HFFc6 (cell line): ENCODE data around the gene BZW2. TPM values are rescaled to one million over a fixed set of nuclear protein-coding genes. Genes with fewer than 3 reads are reported as not detected.

ENCODE experiments used
- DNase-seq: peaks from one replicate; pipeline ENCODE4 v3.0.0-alpha.2; 2018
- H3K27ac Mint-ChIP-seq: 2 replicates; pipeline ENCODE4 v1.8.0; 2020; ENCODE audit warnings: mild to moderate bottlenecking, mixed read lengths
- H3K27me3 Mint-ChIP-seq: 2 replicates; pipeline ENCODE4 v1.8.0; 2021; ENCODE audit warnings: mild to moderate bottlenecking, moderate library complexity, mixed read lengths; ENCODE audit not compliant: insufficient read depth
- H3K36me3 Mint-ChIP-seq: 2 replicates; pipeline ENCODE4 v1.8.0; 2021; ENCODE audit warnings: low read depth, mixed read lengths
- H3K4me1 Mint-ChIP-seq: 2 replicates; pipeline ENCODE4 v1.8.0; 2020; ENCODE audit warnings: low read depth, mixed read lengths
- H3K4me3 Mint-ChIP-seq: 2 replicates; pipeline ENCODE4 v1.8.0; 2020; ENCODE audit warnings: mild to moderate bottlenecking, moderate library complexity, mixed read lengths
- H3K9me3 Mint-ChIP-seq: 2 replicates; pipeline ENCODE4 v1.8.0; 2020; ENCODE audit warnings: mild to moderate bottlenecking, mixed read lengths
- total RNA-seq, 6 experiments: library from RNA; stranded (reverse); fragmentation: NEBNext Ultra II Directional; extraction: Animal tissue kit (Norgen Biotek cat#: 25700); gene quantifications; 2 replicates in 1 of 6; 3 replicates in 5 of 6; pipeline ENCODE4 v1.2.3, GENCODE V29; 2021
- TF ChIP-seq, protein P1 (sequence below): fragments of 200-600 bp; sonication (generic); IDR thresholded peaks from 2 replicates; pipeline ENCODE4 v1.5.0; 2021; ENCODE audit warnings: antibody characterized with exemption, mild to moderate bottlenecking

The BZW2 gene
- total RNA-seq, 6 experiments from 2014 or later: 75.8 to 104 (median 94.5) TPM

DNA sequence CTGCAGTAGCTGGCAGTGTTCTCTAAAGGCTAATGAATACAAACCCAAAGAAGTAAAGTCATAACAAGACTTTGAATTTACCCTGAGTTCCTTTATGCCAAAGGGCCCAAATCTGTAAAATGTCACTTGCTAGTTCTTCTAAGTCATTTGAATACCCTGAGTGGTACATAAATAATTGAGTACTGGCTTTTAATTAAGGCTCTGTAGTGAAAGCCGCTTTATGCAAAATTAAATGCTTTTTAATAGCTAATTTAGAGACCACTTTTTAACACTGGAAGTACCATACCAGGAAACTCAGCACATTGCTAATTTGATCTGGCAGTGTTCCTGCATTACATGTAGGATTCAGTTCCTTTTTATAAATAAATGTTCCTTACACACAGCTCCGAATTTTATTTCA, 83.6 kb downstream of the BZW2 start:
- TF ChIP-seq, protein P1, sequence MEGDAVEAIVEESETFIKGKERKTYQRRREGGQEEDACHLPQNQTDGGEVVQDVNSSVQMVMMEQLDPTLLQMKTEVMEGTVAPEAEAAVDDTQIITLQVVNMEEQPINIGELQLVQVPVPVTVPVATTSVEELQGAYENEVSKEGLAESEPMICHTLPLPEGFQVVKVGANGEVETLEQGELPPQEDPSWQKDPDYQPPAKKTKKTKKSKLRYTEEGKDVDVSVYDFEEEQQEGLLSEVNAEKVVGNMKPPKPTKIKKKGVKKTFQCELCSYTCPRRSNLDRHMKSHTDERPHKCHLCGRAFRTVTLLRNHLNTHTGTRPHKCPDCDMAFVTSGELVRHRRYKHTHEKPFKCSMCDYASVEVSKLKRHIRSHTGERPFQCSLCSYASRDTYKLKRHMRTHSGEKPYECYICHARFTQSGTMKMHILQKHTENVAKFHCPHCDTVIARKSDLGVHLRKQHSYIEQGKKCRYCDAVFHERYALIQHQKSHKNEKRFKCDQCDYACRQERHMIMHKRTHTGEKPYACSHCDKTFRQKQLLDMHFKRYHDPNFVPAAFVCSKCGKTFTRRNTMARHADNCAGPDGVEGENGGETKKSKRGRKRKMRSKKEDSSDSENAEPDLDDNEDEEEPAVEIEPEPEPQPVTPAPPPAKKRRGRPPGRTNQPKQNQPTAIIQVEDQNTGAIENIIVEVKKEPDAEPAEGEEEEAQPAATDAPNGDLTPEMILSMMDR: no peak
- H3K36me3 Mint-ChIP-seq: no peaks in the 10 kb centered on the region
- peaks cover 1% of the 10 kb centered on the region; the same call in 1 of the 2 replicates for H3K27me3 Mint-ChIP-seq
- no peaks in the 10 kb centered on the region for H3K9me3 Mint-ChIP-seq
- DNase-seq: no peak
- no peaks in the 10 kb centered on the region for H3K4me1 Mint-ChIP-seq
- H3K4me3 Mint-ChIP-seq: no peak overlapping the region
- no peak overlapping the region for H3K27ac Mint-ChIP-seq

DNA sequence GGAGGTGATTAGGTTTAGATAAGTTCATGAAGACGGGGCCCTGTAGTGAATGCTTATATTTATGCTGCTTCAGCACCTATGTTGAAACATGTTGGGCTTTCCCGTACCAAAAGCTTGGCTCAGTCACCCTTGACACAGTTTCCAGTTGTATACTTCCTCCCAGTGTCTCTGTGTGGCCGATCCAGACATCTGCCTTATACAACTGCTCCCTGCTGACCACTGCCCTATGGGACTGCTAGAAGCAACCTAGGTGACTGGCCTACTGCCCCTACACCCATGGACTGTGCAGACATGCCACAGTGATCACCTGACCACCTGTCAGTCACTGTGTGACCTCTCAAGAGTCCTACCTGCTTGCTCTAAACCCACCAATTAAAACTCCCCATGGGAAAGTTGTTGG, 85.0 kb downstream of the BZW2 start:
- Mint-ChIP-seq H3K27ac (no peak overlapping the region), H3K4me3 (no peak overlapping the region), H3K36me3 (no peaks in the 10 kb centered on the region), H3K4me1 (peaks cover 9% of the 10 kb centered on the region; the same call in 1 of the 2 replicates), H3K27me3 (peaks cover 1% of the 10 kb centered on the region; the same call in 1 of the 2 replicates), H3K9me3 (no peaks in the 10 kb centered on the region)
- DNase-seq: no peak
- TF ChIP-seq, protein P1: no peak

DNA sequence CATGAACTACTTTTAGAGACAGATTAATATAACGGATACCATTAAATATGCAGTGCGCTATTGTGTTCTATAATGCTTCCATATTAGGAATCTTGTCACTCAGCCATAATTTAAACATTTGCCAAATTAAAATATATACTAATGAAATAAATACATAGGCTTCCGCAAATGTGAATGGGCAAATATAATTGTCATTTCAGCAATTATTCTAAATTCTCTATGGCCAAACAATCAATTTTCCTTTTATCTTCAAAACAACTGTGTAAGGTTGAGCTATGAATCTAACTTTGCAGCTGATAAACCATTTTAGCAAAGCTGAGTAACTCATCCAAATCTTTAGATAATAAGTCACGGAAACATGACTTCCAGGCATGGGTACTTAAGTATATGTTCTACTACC, 86.8 kb downstream of the BZW2 start:
- Mint-ChIP-seq H3K9me3 (no peaks in the 10 kb centered on the region), H3K4me1 (peaks cover 9% of the 10 kb centered on the region; the same call in 1 of the 2 replicates), H3K4me3 (no peak overlapping the region), H3K27ac (no peak overlapping the region), H3K36me3 (no peaks in the 10 kb centered on the region), H3K27me3 (peaks cover 1% of the 10 kb centered on the region; the same call in 1 of the 2 replicates)
- TF ChIP-seq, protein P1: no peak
- no peak for DNase-seq

DNA sequence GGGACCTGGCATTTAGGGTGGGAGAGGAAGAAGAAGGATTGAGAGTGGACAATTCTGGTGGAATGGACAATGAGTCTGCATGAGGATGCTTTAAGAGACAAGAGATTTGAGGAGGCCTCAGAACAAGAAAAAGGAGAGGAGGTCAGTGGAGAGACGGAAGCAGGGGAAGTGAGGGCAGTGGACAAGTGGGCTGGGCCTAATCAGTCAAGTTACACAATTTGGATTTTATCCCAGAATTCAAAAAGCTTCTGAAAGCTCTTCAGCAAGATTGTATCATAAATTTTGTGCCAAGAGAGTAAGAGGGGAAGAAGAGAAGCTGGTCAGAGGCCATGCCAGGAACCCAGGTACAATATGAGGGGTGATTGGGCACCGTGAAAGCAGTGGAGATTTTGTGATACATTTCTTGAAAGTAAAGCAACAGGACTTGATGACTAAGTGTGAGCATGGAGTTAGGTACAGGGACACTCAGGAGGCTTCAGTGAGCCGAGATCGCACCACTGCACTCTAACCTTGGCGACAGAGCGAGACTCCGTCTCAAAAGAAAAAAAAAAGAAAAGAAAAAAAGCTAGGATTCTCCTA, 88.3 kb downstream of the BZW2 start:
- H3K4me3 Mint-ChIP-seq: no peak overlapping the region
- TF ChIP-seq, protein P1: no peak
- DNase-seq: no peak
- H3K27ac Mint-ChIP-seq: no peak overlapping the region
- H3K4me1 Mint-ChIP-seq: peaks cover 17% of the 10 kb centered on the region
- peaks cover 1% of the 10 kb centered on the region; the same call in 1 of the 2 replicates for H3K27me3 Mint-ChIP-seq
- no peaks in the 10 kb centered on the region for H3K9me3 Mint-ChIP-seq
- no peaks in the 10 kb centered on the region for H3K36me3 Mint-ChIP-seq

DNA sequence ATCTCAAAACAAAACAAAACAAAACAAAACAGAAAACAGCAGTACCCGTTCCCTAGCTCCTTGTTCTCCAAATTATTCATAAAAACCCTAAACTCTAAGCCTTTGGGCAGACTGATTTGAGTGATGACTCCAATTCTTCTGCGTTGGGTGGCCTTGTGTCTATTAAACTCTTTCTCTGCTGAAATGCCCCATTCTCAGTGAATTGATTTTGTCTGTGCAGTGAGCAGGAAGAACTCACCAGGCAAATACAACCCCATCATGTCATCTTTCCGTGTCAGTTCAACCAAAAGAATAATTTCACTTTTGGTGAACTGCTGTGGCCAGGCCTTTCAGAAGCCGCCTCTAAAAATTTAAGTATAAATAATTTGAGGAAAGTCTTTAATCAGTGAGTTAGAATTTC, 89.0 kb downstream of the BZW2 start:
- Mint-ChIP-seq H3K4me1 (peaks cover 24% of the 10 kb centered on the region), H3K27me3 (peaks cover 1% of the 10 kb centered on the region; the same call in 1 of the 2 replicates), H3K9me3 (no peaks in the 10 kb centered on the region), H3K36me3 (no peaks in the 10 kb centered on the region), H3K4me3 (no peak overlapping the region), H3K27ac (no peak overlapping the region)
- DNase-seq: no peak
- TF ChIP-seq, protein P1: no peak
